Measurements from ENCODE around the gene ADAMTS18. TPM values are rescaled to one million over a fixed set of nuclear protein-coding genes. Genes with fewer than 3 reads are reported as not detected.

Gene ADAMTS18
- total and polyA plus RNA-seq, 2 experiments from 2014 or later, result 2.7 to 5.5 TPM

- 96% methylated on average over 2 of the region's 2 CpGs for WGBS (ENCODE audit: low lambda C conversion rate, missing lambda C conversion rate)
- Histone ChIP-seq H3K79me2 (no peaks in the 10 kb centered on the region), H3K27ac (no peak overlapping the region)
Observed at GRCh38 chr16:77394699-77395098, 40.1 kb downstream of the ADAMTS18 start.

GRCh38 chr16:77393955-77394354 lies 40.9 kb downstream of the ADAMTS18 start:
- H3K4me1 ChIP-seq (ENCODE audit: insufficient read depth), result no peaks in the 10 kb centered on the region
- WGBS (ENCODE audit: low lambda C conversion rate, missing lambda C conversion rate), result 80% methylated on average over 1 of the region's 1 CpG
- no peak for TF ChIP-seq EZH2phosphoT487 (IDR thresholded peaks at IDR 0.05; ENCODE audit: low read depth, severe bottlenecking, unreplicated experiment)
- TF ChIP-seq EZH2 (IDR thresholded peaks at IDR 0.05; ENCODE audit: borderline replicate concordance), result no peak
- TF ChIP-seq CTCF (IDR thresholded peaks at IDR 0.05; ENCODE audit: poor library complexity), result no peak
- no peak overlapping the region for H2AFZ ChIP-seq
- no peaks in the 10 kb centered on the region for H3K9me2 ChIP-seq (replicated peaks; ENCODE audit: insufficient read depth)
- no peak overlapping the region for H3K4me3 ChIP-seq
- no peak overlapping the region for H3K4me2 ChIP-seq
- H3K36me3 ChIP-seq (replicated peaks; ENCODE audit: insufficient read depth, low read depth), result no peaks in the 10 kb centered on the region
- no peaks in the 10 kb centered on the region for H3K9me3 ChIP-seq (ENCODE audit: low read depth)
- no peaks in the 10 kb centered on the region for H4K20me1 ChIP-seq (ENCODE audit: insufficient read depth, poor library complexity, severe bottlenecking)
- no peak for DNase-seq (ENCODE audit: low spot score)
- H3K27me3 ChIP-seq, result no peaks in the 10 kb centered on the region
- H3K79me2 ChIP-seq, result no peaks in the 10 kb centered on the region
- H3K27ac ChIP-seq, result no peak overlapping the region

More at GRCh38 chr16:77394699-77395098, 40.1 kb downstream of the ADAMTS18 start:
- TF ChIP-seq CTCF (IDR thresholded peaks at IDR 0.05; ENCODE audit: poor library complexity), result no peak
- Histone ChIP-seq H3K9me3 (ENCODE audit: low read depth) (no peaks in the 10 kb centered on the region), H3K4me2 (no peak overlapping the region), H2AFZ (no peak overlapping the region), H4K20me1 (ENCODE audit: insufficient read depth, poor library complexity, severe bottlenecking) (no peaks in the 10 kb centered on the region), H3K4me1 (ENCODE audit: insufficient read depth) (no peaks in the 10 kb centered on the region), H3K36me3 (replicated peaks; ENCODE audit: insufficient read depth, low read depth) (no peaks in the 10 kb centered on the region), H3K4me3 (no peak overlapping the region), H3K27me3 (no peaks in the 10 kb centered on the region), H3K9me2 (replicated peaks; ENCODE audit: insufficient read depth) (no peaks in the 10 kb centered on the region)
- no peak for DNase-seq (ENCODE audit: low spot score)

GRCh38 chr16:77387815-77388209 lies 47.0 kb downstream of the ADAMTS18 start:
- no peak for TF ChIP-seq CTCF (IDR thresholded peaks at IDR 0.05; ENCODE audit: poor library complexity)
- TF ChIP-seq EZH2 (IDR thresholded peaks at IDR 0.05; ENCODE audit: borderline replicate concordance), result no peak
- TF ChIP-seq EZH2phosphoT487 (IDR thresholded peaks at IDR 0.05; ENCODE audit: low read depth, severe bottlenecking, unreplicated experiment), result no peak
- H3K4me2 ChIP-seq, result no peak overlapping the region
- H3K4me1 ChIP-seq (ENCODE audit: insufficient read depth), result no peaks in the 10 kb centered on the region
- DNase-seq (ENCODE audit: low spot score), result peak; percentile 16
- H3K9me2 ChIP-seq (replicated peaks; ENCODE audit: insufficient read depth), result no peaks in the 10 kb centered on the region
- H3K79me2 ChIP-seq, result no peaks in the 10 kb centered on the region
- no peak overlapping the region for H3K27ac ChIP-seq
- no peaks in the 10 kb centered on the region for H3K9me3 ChIP-seq (ENCODE audit: low read depth)
- no peaks in the 10 kb centered on the region for H4K20me1 ChIP-seq (ENCODE audit: insufficient read depth, poor library complexity, severe bottlenecking)
- no peak overlapping the region for H2AFZ ChIP-seq
- WGBS (ENCODE audit: low lambda C conversion rate, missing lambda C conversion rate), result 75% methylated on average over 3 of the region's 3 CpGs
- no peaks in the 10 kb centered on the region for H3K36me3 ChIP-seq (replicated peaks; ENCODE audit: insufficient read depth, low read depth)
- no peak overlapping the region for H3K4me3 ChIP-seq
- H3K27me3 ChIP-seq, result no peaks in the 10 kb centered on the region

Data from hepatocyte (in vitro differentiated cells).